Inflammatory macrophage treated with lipopolysaccharide for 4 hours (primary cell): ENCODE measurements around the gene LRRC71.

Source experiments
- DNase-seq: peaks from one replicate; pipeline ENCODE4 v3.0.0-alpha.2; 2020

Gene LRRC71

GRCh38 chr1:156920233-156921052 is at the start of gene LRRC71:
Gene LRRC71, plus strand, starts transcription at chr1:156920632. Its CDS starts 172 bp downstream, at chr1:156920804.
- peak; percentile 77 for DNase-seq

- DNase-seq: no peak
Measured at GRCh38 chr1:156873659-156874058, 46.8 kb upstream of the LRRC71 start.

- no peak for DNase-seq
Measured at GRCh38 chr1:156874142-156874541, 46.3 kb upstream of the LRRC71 start.

GRCh38 chr1:156874572-156875340 is 45.7 kb upstream of the LRRC71 start:
- no peak for DNase-seq

GRCh38 chr1:156875341-156875615 is 45.2 kb upstream of the LRRC71 start:
- no peak for DNase-seq

GRCh38 chr1:156876281-156876680 is 44.2 kb upstream of the LRRC71 start:
- no peak for DNase-seq

- no peak for DNase-seq
Measured at GRCh38 chr1:156877433-156878170, 42.8 kb upstream of the LRRC71 start.

GRCh38 chr1:156879876-156880275 is 40.6 kb upstream of the LRRC71 start:
- no peak for DNase-seq

GRCh38 chr1:156880473-156880872 is 40.0 kb upstream of the LRRC71 start:
- no peak for DNase-seq

GRCh38 chr1:156881101-156881500 is 39.3 kb upstream of the LRRC71 start:
- DNase-seq: no peak

- DNase-seq: no peak
Measured at GRCh38 chr1:156881663-156882062, 38.8 kb upstream of the LRRC71 start.

- DNase-seq: no peak
Measured at GRCh38 chr1:156882543-156882942, 37.9 kb upstream of the LRRC71 start.

GRCh38 chr1:156883919-156884318 is 36.5 kb upstream of the LRRC71 start:
- DNase-seq: no peak

GRCh38 chr1:156884560-156885184 is 35.8 kb upstream of the LRRC71 start:
- DNase-seq: no peak

GRCh38 chr1:156885314-156885713 is 35.1 kb upstream of the LRRC71 start:
- no peak for DNase-seq

GRCh38 chr1:156885880-156886355 is 34.5 kb upstream of the LRRC71 start:
- DNase-seq: no peak

- DNase-seq: no peak
Measured at GRCh38 chr1:156886583-156887281, 33.7 kb upstream of the LRRC71 start.

- no peak for DNase-seq
Measured at GRCh38 chr1:156887317-156887716, 33.1 kb upstream of the LRRC71 start.

GRCh38 chr1:156887734-156888133 is 32.7 kb upstream of the LRRC71 start:
- no peak for DNase-seq

GRCh38 chr1:156889802-156890580 is 30.4 kb upstream of the LRRC71 start:
- peak; percentile 77 for DNase-seq
